HepG2 (cell line): Measurements from ENCODE around the gene C18orf63. TPM values are rescaled to one million over a fixed set of nuclear protein-coding genes. Genes with fewer than 3 reads are reported as not detected.

Experiments used
- GZF1 ChIP-seq: sonication (generic); formaldehyde crosslinking; IDR thresholded peaks from 2 replicates; pipeline ENCODE4 v1.5.1; 2020; ENCODE audit warnings: mild to moderate bottlenecking, missing genetic modification reagents
- HDAC1 ChIP-seq: sonication (generic); formaldehyde crosslinking; IDR thresholded peaks from 2 replicates; pipeline ENCODE4 v1.5.1; 2020; ENCODE audit warnings: mild to moderate bottlenecking, missing genetic modification reagents
- KDM4B ChIP-seq: sonication (generic); formaldehyde crosslinking; IDR thresholded peaks from 2 replicates; pipeline ENCODE4 v1.4.0; 2020; ENCODE audit warnings: missing genetic modification reagents
- NFATC3 ChIP-seq: sonication (generic); formaldehyde crosslinking; IDR thresholded peaks from 2 replicates; pipeline ENCODE4 v1.5.1; 2020; ENCODE audit warnings: mild to moderate bottlenecking, missing genetic modification reagents
- PAF1 ChIP-seq: IDR thresholded peaks from 2 replicates; pipeline ENCODE4 v1.6.1; 2016; ENCODE audit warnings: missing genetic modification reagents, missing compliant biosample characterization
- RBFOX2 ChIP-seq: fragments of 200-400 bp; formaldehyde crosslinking; IDR thresholded peaks from 2 replicates; pipeline ENCODE4 v1.6.1; 2017; ENCODE audit warnings: low read depth, mild to moderate bottlenecking, low read length
- SMC3 ChIP-seq: IDR thresholded peaks from 2 replicates; pipeline ENCODE4 v1.6.1; 2011; ENCODE audit warnings: low read length, improper control_type of control experiment
- SOX5 ChIP-seq: IDR thresholded peaks from 2 replicates; pipeline ENCODE4 v1.6.1; 2016; ENCODE audit warnings: borderline replicate concordance
- TBL1XR1 ChIP-seq: fragments of 150-350 bp; IDR thresholded peaks from 2 replicates; pipeline ENCODE4 v1.6.1; 2014; ENCODE audit warnings: borderline replicate concordance, low read length; ENCODE audit not compliant: partially characterized antibody
- TRIM24 ChIP-seq: sonication (generic); formaldehyde crosslinking; IDR thresholded peaks from 2 replicates; pipeline ENCODE4 v1.8.0; 2022; ENCODE audit warnings: mild to moderate bottlenecking, missing genetic modification reagents
- ZNF564 ChIP-seq: sonication (generic); formaldehyde crosslinking; IDR thresholded peaks from 2 replicates; pipeline ENCODE4 v1.8.1; 2023; ENCODE audit warnings: mild to moderate bottlenecking, missing genetic modification reagents
- polyA plus RNA-seq, 8 experiments: library from polyadenylated mRNA; depleted of rRNA in 3 of 8; stranded (reverse) in 7 of 8; unstranded in 1 of 8; fragments of >200 nt; fragmentation: Illumina TruSeq in 4 of 8; extraction: Trizol in 4 of 8; gene quantifications; 2 replicates each; pipeline versions ENCODE4 v1.2.1 to v1.2.3, GENCODE V29; 2011 to 2016; ENCODE audit warnings: low read depth in 4 of 8, missing spikeins in 1 of 8, mixed read lengths in 1 of 8; ENCODE audit not compliant: insufficient read depth in 1 of 8
- total RNA-seq, 5 experiments: library from RNA; depleted of rRNA; stranded (reverse); fragments of >200 nt; fragmentation: Illumina TruSeq; extraction: Trizol; gene quantifications; 2 replicates each; pipeline ENCODE4 v1.2.3, GENCODE V29; 2016; ENCODE audit warnings: low read depth in 1 of 5
- TF ChIP-seq, protein P1 (sequence below): sonication (generic); formaldehyde crosslinking; IDR thresholded peaks from 2 replicates; pipeline ENCODE4 v1.5.1; 2020; ENCODE audit warnings: mild to moderate bottlenecking, missing genetic modification reagents, borderline replicate concordance
- TF ChIP-seq, protein P2 (sequence below): sonication (generic); formaldehyde crosslinking; IDR thresholded peaks from 2 replicates; pipeline ENCODE4 v1.5.0; 2020; ENCODE audit warnings: mild to moderate bottlenecking, missing genetic modification reagents, moderate library complexity
- TF ChIP-seq, protein P3 (sequence below): conservative IDR thresholded peaks from 2 replicates; pipeline ENCODE4 v1.6.1; 2018; ENCODE audit warnings: missing genetic modification reagents
- TF ChIP-seq, protein P4 (sequence below): sonication (generic); formaldehyde crosslinking; IDR thresholded peaks from 2 replicates; pipeline ENCODE4 v1.9.0; 2022; ENCODE audit warnings: missing genetic modification reagents, mild to moderate bottlenecking, borderline replicate concordance
- TF ChIP-seq, protein P5 (sequence below): sonication (generic); formaldehyde crosslinking; IDR thresholded peaks from 2 replicates; pipeline ENCODE4 v1.4.0; 2020; ENCODE audit warnings: mild to moderate bottlenecking, missing genetic modification reagents, borderline replicate concordance
- TF ChIP-seq, protein P6 (sequence below): sonication (generic); formaldehyde crosslinking; IDR thresholded peaks from 2 replicates; pipeline ENCODE4 v1.5.1; 2020; ENCODE audit warnings: mild to moderate bottlenecking, moderate library complexity, missing genetic modification reagents

The C18orf63 gene
- total and polyA plus RNA-seq, 2 of the 13 experiments (the other 11 are each of a cell fraction or from before 2014, with no cell fraction given): 0.01 TPM; not detected in 1

DNA sequence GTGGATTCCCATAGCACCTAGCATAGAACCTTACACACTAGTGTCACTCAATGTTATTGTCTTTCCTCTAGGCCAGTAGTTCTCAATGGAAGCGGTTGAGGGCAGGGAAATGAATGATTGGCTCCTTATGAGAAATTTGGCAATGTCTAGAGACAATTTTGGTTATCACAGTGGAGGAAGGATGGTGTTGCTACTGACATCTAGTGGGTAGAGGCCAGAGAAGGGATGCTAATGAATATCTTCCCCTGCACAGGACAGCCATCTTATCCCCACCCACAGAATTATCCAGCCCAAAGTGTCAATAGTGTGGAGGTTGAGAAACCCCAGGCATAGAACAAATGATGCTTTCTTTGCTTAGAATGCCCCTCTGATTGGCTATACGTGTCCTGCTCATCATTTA lies 15.8 kb downstream of the C18orf63 start (continued):
- TF ChIP-seq, protein P1, sequence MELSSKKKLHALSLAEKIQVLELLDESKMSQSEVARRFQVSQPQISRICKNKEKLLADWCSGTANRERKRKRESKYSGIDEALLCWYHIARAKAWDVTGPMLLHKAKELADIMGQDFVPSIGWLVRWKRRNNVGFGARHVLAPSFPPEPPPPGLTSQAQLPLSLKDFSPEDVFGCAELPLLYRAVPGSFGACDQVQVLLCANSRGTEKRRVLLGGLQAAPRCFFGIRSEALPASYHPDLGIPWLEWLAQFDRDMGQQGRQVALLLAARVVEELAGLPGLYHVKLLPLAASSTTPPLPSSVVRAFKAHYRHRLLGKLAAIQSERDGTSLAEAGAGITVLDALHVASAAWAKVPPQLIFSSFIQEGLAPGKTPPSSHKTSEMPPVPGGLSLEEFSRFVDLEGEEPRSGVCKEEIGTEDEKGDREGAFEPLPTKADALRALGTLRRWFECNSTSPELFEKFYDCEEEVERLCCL (CRISPR knock-in tag): no peak
- TF ChIP-seq, protein P2, sequence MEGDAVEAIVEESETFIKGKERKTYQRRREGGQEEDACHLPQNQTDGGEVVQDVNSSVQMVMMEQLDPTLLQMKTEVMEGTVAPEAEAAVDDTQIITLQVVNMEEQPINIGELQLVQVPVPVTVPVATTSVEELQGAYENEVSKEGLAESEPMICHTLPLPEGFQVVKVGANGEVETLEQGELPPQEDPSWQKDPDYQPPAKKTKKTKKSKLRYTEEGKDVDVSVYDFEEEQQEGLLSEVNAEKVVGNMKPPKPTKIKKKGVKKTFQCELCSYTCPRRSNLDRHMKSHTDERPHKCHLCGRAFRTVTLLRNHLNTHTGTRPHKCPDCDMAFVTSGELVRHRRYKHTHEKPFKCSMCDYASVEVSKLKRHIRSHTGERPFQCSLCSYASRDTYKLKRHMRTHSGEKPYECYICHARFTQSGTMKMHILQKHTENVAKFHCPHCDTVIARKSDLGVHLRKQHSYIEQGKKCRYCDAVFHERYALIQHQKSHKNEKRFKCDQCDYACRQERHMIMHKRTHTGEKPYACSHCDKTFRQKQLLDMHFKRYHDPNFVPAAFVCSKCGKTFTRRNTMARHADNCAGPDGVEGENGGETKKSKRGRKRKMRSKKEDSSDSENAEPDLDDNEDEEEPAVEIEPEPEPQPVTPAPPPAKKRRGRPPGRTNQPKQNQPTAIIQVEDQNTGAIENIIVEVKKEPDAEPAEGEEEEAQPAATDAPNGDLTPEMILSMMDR (CRISPR knock-in tag): peak; percentile 79
- TF ChIP-seq NFATC3 (CRISPR knock-in tag) (no peak), SMC3 (peak; percentile 81), GZF1 (CRISPR knock-in tag) (no peak), TBL1XR1 (no peak), PAF1 (CRISPR knock-in tag) (no peak), HDAC1 (CRISPR knock-in tag) (no peak), ZNF564 (CRISPR knock-in tag) (no peak), TRIM24 (CRISPR knock-in tag) (no peak), RBFOX2 (no peak), SOX5 (no peak), KDM4B (CRISPR knock-in tag) (no peak)
- TF ChIP-seq, protein P3, sequence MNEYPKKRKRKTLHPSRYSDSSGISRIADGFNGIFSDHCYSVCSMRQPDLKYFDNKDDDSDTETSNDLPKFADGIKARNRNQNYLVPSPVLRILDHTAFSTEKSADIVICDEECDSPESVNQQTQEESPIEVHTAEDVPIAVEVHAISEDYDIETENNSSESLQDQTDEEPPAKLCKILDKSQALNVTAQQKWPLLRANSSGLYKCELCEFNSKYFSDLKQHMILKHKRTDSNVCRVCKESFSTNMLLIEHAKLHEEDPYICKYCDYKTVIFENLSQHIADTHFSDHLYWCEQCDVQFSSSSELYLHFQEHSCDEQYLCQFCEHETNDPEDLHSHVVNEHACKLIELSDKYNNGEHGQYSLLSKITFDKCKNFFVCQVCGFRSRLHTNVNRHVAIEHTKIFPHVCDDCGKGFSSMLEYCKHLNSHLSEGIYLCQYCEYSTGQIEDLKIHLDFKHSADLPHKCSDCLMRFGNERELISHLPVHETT (CRISPR knock-in tag): no peak
- TF ChIP-seq, protein P4, sequence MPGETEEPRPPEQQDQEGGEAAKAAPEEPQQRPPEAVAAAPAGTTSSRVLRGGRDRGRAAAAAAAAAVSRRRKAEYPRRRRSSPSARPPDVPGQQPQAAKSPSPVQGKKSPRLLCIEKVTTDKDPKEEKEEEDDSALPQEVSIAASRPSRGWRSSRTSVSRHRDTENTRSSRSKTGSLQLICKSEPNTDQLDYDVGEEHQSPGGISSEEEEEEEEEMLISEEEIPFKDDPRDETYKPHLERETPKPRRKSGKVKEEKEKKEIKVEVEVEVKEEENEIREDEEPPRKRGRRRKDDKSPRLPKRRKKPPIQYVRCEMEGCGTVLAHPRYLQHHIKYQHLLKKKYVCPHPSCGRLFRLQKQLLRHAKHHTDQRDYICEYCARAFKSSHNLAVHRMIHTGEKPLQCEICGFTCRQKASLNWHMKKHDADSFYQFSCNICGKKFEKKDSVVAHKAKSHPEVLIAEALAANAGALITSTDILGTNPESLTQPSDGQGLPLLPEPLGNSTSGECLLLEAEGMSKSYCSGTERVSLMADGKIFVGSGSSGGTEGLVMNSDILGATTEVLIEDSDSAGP (CRISPR knock-in tag): no peak
- TF ChIP-seq, protein P5, sequence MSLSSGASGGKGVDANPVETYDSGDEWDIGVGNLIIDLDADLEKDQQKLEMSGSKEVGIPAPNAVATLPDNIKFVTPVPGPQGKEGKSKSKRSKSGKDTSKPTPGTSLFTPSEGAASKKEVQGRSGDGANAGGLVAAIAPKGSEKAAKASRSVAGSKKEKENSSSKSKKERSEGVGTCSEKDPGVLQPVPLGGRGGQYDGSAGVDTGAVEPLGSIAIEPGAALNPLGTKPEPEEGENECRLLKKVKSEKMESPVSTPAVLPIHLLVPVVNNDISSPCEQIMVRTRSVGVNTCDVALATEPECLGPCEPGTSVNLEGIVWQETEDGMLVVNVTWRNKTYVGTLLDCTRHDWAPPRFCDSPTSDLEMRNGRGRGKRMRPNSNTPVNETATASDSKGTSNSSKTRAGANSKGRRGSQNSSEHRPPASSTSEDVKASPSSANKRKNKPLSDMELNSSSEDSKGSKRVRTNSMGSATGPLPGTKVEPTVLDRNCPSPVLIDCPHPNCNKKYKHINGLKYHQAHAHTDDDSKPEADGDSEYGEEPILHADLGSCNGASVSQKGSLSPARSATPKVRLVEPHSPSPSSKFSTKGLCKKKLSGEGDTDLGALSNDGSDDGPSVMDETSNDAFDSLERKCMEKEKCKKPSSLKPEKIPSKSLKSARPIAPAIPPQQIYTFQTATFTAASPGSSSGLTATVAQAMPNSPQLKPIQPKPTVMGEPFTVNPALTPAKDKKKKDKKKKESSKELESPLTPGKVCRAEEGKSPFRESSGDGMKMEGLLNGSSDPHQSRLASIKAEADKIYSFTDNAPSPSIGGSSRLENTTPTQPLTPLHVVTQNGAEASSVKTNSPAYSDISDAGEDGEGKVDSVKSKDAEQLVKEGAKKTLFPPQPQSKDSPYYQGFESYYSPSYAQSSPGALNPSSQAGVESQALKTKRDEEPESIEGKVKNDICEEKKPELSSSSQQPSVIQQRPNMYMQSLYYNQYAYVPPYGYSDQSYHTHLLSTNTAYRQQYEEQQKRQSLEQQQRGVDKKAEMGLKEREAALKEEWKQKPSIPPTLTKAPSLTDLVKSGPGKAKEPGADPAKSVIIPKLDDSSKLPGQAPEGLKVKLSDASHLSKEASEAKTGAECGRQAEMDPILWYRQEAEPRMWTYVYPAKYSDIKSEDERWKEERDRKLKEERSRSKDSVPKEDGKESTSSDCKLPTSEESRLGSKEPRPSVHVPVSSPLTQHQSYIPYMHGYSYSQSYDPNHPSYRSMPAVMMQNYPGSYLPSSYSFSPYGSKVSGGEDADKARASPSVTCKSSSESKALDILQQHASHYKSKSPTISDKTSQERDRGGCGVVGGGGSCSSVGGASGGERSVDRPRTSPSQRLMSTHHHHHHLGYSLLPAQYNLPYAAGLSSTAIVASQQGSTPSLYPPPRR (CRISPR knock-in tag): no peak
- TF ChIP-seq, protein P6, sequence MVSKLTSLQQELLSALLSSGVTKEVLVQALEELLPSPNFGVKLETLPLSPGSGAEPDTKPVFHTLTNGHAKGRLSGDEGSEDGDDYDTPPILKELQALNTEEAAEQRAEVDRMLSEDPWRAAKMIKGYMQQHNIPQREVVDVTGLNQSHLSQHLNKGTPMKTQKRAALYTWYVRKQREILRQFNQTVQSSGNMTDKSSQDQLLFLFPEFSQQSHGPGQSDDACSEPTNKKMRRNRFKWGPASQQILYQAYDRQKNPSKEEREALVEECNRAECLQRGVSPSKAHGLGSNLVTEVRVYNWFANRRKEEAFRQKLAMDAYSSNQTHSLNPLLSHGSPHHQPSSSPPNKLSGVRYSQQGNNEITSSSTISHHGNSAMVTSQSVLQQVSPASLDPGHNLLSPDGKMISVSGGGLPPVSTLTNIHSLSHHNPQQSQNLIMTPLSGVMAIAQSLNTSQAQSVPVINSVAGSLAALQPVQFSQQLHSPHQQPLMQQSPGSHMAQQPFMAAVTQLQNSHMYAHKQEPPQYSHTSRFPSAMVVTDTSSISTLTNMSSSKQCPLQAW (CRISPR knock-in tag): no peak
